H1 (cell line): Measurements from ENCODE around the gene BCL11A. TPM values are rescaled to one million over a fixed set of nuclear protein-coding genes. Genes with fewer than 3 reads are reported as not detected.

Source experiments
- CTCF ChIA-PET: fragments of 300-600 bp; sonication (Branson Sonifier 250); formaldehyde crosslinking; loops from one replicate; lab custom pipeline; 2021; ENCODE audit not compliant: partially characterized antibody; lab: Charles Lee
- POLR2A ChIA-PET: fragments of 300-600 bp; sonication (Branson Sonifier 250); formaldehyde crosslinking; loops from one replicate; lab custom pipeline; 2021; ENCODE audit warnings: inconsistent platforms; ENCODE audit not compliant: partially characterized antibody; lab: Charles Lee
- DNase-seq, 2 experiments: peaks; one replicate each; pipeline versions ENCODE4 v3.0.0 to v3.0.0-alpha.2; 2010 to 2022; ENCODE audit warnings: low spot score in 2 of 2, low read depth in 1 of 2, mixed read lengths in 1 of 2
- FAIRE-seq: peaks from 2 replicates; lab custom pipeline; 2011; peaks lifted over from hg19 to GRCh38; lab: Jason Lieb, UNC
- H2AFZ ChIP-seq: 2 replicates; pipeline ENCODE4 v1.8.1; 2012; ENCODE audit warnings: low read length, inconsistent platforms
- H2AK5ac ChIP-seq: 2 replicates; pipeline ENCODE4 v1.6.1; 2013; ENCODE audit warnings: low read depth, low read length
- H2BK120ac ChIP-seq: replicated peaks from 2 replicates; pipeline ENCODE3; 2013; ENCODE audit warnings: low read depth, low read length, inconsistent platforms
- H2BK12ac ChIP-seq: 2 replicates; pipeline ENCODE4 v1.6.1; 2013; ENCODE audit warnings: low read depth, low read length
- H2BK15ac ChIP-seq: 2 replicates; pipeline ENCODE4 v1.6.1; 2013; ENCODE audit warnings: low read length
- H2BK20ac ChIP-seq: 2 replicates; pipeline ENCODE4 v1.6.1; 2013; ENCODE audit warnings: low read length
- H2BK5ac ChIP-seq: 2 replicates; pipeline ENCODE4 v1.6.1; 2013; ENCODE audit warnings: low read depth, low read length
- H3K14ac ChIP-seq: 2 replicates; pipeline ENCODE4 v1.6.1; 2013; ENCODE audit warnings: inconsistent platforms; ENCODE audit not compliant: insufficient read length
- H3K18ac ChIP-seq: 2 replicates; pipeline ENCODE4 v1.6.1; 2013; ENCODE audit warnings: low read length; ENCODE audit errors: extremely low read depth
- H3K23ac ChIP-seq: 2 replicates; pipeline ENCODE4 v1.6.1; 2013; ENCODE audit warnings: inconsistent platforms; ENCODE audit not compliant: insufficient read length
- H3K23me2 ChIP-seq: 2 replicates; pipeline ENCODE4 v1.6.1; 2013; ENCODE audit warnings: low read depth, low read length
- H3K27ac ChIP-seq: 2 replicates; pipeline ENCODE4 v1.6.1; 2011; ENCODE audit warnings: low read depth, low read length, inconsistent platforms
- H3K27me3 ChIP-seq, 4 experiments: replicated peaks in 1 of 4; 1 replicate in 1 of 4; 2 replicates in 3 of 4; pipeline versions ENCODE4 v1.6.1 to v1.8.1; 2011 to 2013; ENCODE audit warnings: low read length in 3 of 4, mild to moderate bottlenecking in 3 of 4, inconsistent platforms in 2 of 4, mixed read lengths in 2 of 4, moderate library complexity in 1 of 4; ENCODE audit not compliant: control insufficient read depth in 3 of 4, insufficient read depth in 3 of 4; ENCODE audit errors: extremely low read depth in 1 of 4
- H3K36me3 ChIP-seq, 4 experiments: 2 replicates each; pipeline versions ENCODE4 v1.6.1 to v1.8.1; 2011 to 2013; ENCODE audit warnings: mild to moderate bottlenecking in 4 of 4, low read length in 3 of 4, moderate library complexity in 2 of 4, control low read depth in 1 of 4, inconsistent platforms in 1 of 4; ENCODE audit not compliant: insufficient read depth in 4 of 4, control insufficient read depth in 2 of 4
- H3K4ac ChIP-seq: replicated peaks from 2 replicates; pipeline ENCODE3; 2013; ENCODE audit warnings: low read length, low read depth, mixed read lengths, inconsistent platforms; ENCODE audit not compliant: insufficient read length
- H3K4me1 ChIP-seq, 4 experiments: replicated peaks in 1 of 4; 1 replicate in 1 of 4; 2 replicates in 3 of 4; pipeline versions ENCODE4 v1.6.1 to v1.8.1; 2011 to 2013; ENCODE audit warnings: low read length in 3 of 4, inconsistent platforms in 2 of 4, mixed read lengths in 1 of 4; ENCODE audit not compliant: insufficient read depth in 4 of 4, control insufficient read depth in 3 of 4
- H3K4me2 ChIP-seq, 2 experiments: 2 replicates each; pipeline versions ENCODE4 v1.6.1 to v1.8.1; 2011 to 2013; ENCODE audit warnings: low read depth in 2 of 2, low read length in 2 of 2, control low read depth in 1 of 2, inconsistent platforms in 1 of 2, mild to moderate bottlenecking in 1 of 2; ENCODE audit not compliant: insufficient read depth in 1 of 2
- H3K4me3 ChIP-seq, 4 experiments: fragments of 200-600, 300-600 bp in 1 of 4; sonication (generic), shearing (Covaris generic), sonication (Bioruptor Twin) in 1 of 4; 2 replicates each; pipeline versions ENCODE4 v1.5.1 to v1.8.1; 2011 to 2016; ENCODE audit warnings: low read length in 4 of 4, low read depth in 3 of 4, control low read depth in 2 of 4, inconsistent platforms in 2 of 4, mild to moderate bottlenecking in 2 of 4, mixed read lengths in 1 of 4, moderate library complexity in 1 of 4; ENCODE audit not compliant: insufficient read depth in 2 of 4; ENCODE audit errors: extremely low read depth in 1 of 4
- H3K56ac ChIP-seq: replicated peaks from 2 replicates; pipeline ENCODE3; 2013; ENCODE audit warnings: low read depth, mild to moderate bottlenecking, mixed read lengths, low read length, inconsistent platforms; ENCODE audit not compliant: insufficient read length
- H3K79me1 ChIP-seq: 2 replicates; pipeline ENCODE4 v1.6.1; 2013; ENCODE audit warnings: low read depth, low read length, control low read depth
- H3K79me2 ChIP-seq, 2 experiments: 2 replicates each; pipeline versions ENCODE4 v1.6.1 to v1.8.1; 2012 to 2013; ENCODE audit warnings: low read length in 2 of 2, mild to moderate bottlenecking in 2 of 2, inconsistent platforms in 1 of 2; ENCODE audit not compliant: insufficient read depth in 2 of 2, control insufficient read depth in 1 of 2
- H3K9ac ChIP-seq, 4 experiments: replicated peaks in 1 of 4; 1 replicate in 1 of 4; 2 replicates in 3 of 4; pipeline versions ENCODE4 v1.6.1 to v1.8.1; 2011 to 2013; ENCODE audit warnings: low read depth in 3 of 4, low read length in 3 of 4, control low read depth in 2 of 4, mild to moderate bottlenecking in 2 of 4, moderate library complexity in 2 of 4, inconsistent platforms in 1 of 4; ENCODE audit errors: extremely low read depth in 1 of 4
- H3K9me3 ChIP-seq, 2 experiments: 2 replicates each; pipeline versions ENCODE4 v1.6.1 to v1.8.1; 2012 to 2013; ENCODE audit warnings: mild to moderate bottlenecking in 2 of 2, moderate library complexity in 2 of 2, control low read depth in 1 of 2, inconsistent platforms in 1 of 2, low read depth in 1 of 2, low read length in 1 of 2, mixed read lengths in 1 of 2; ENCODE audit not compliant: insufficient read depth in 2 of 2
- H4K20me1 ChIP-seq, 2 experiments: replicated peaks in 1 of 2; 2 replicates each; pipeline versions ENCODE3 to v1.8.1; 2011 to 2013; ENCODE audit warnings: inconsistent platforms in 2 of 2, low read length in 2 of 2, mild to moderate bottlenecking in 1 of 2; ENCODE audit not compliant: insufficient read depth in 2 of 2, control insufficient read depth in 1 of 2
- H4K5ac ChIP-seq: 2 replicates; pipeline ENCODE4 v1.6.1; 2013; ENCODE audit warnings: low read length, low read depth, mixed read lengths, inconsistent platforms; ENCODE audit not compliant: insufficient read length
- H4K8ac ChIP-seq: 2 replicates; pipeline ENCODE4 v1.8.0; 2013; ENCODE audit warnings: mild to moderate bottlenecking, moderate library complexity, low read length, inconsistent platforms; ENCODE audit not compliant: insufficient read depth; ENCODE audit errors: extremely low read depth
- H4K91ac ChIP-seq: replicated peaks from 2 replicates; pipeline ENCODE3; 2013; ENCODE audit warnings: low read length, mixed read lengths, inconsistent platforms; ENCODE audit not compliant: insufficient read length
- CHD1 ChIP-seq: IDR thresholded peaks from 2 replicates; pipeline ENCODE4 v1.6.1; 2012; ENCODE audit warnings: low read depth, low read length, improper control_type of control experiment
- EP300 ChIP-seq, 2 experiments: IDR thresholded peaks; 1 replicate in 1 of 2; 2 replicates in 1 of 2; pipeline ENCODE4 v1.6.1; 2011 to 2012; ENCODE audit warnings: low read depth in 2 of 2, low read length in 2 of 2, mild to moderate bottlenecking in 2 of 2, borderline replicate concordance in 1 of 2, inconsistent platforms in 1 of 2, moderate library complexity in 1 of 2
- JUN ChIP-seq: IDR thresholded peaks from 2 replicates; pipeline ENCODE4 v1.6.1; 2011; ENCODE audit warnings: low read depth, mild to moderate bottlenecking, improper control_type of control experiment, low read length
- PHF8 ChIP-seq: fragments of 200-600 bp; sonication (generic); conservative IDR thresholded peaks from 2 replicates; pipeline ENCODE4 v1.7.1; 2012; ENCODE audit warnings: low read depth, mild to moderate bottlenecking, inconsistent platforms, low read length, moderate library complexity
- POLR2AphosphoS5 ChIP-seq: IDR thresholded peaks from 2 replicates; pipeline ENCODE4 v1.6.1; 2011; ENCODE audit warnings: low read depth, low read length
- RAD21 ChIP-seq, 2 experiments: IDR thresholded peaks in 1 of 2; conservative IDR thresholded peaks in 1 of 2; 2 replicates each; pipeline ENCODE4 v1.6.1; 2011; ENCODE audit warnings: low read depth in 2 of 2, low read length in 2 of 2, improper control_type of control experiment in 1 of 2, inconsistent platforms in 1 of 2, mild to moderate bottlenecking in 1 of 2, moderate library complexity in 1 of 2
- RFX5 ChIP-seq: IDR thresholded peaks from 2 replicates; pipeline ENCODE4 v1.6.1; 2011; ENCODE audit warnings: low read depth, low read length, improper control_type of control experiment, borderline replicate concordance
- RXRA ChIP-seq: IDR thresholded peaks from 2 replicates; pipeline ENCODE4 v1.6.1; 2011; ENCODE audit warnings: low read depth, mild to moderate bottlenecking, low read length, moderate library complexity; ENCODE audit not compliant: insufficient read depth
- SP2 ChIP-seq: IDR thresholded peaks from 2 replicates; pipeline ENCODE4 v1.6.1; 2012; ENCODE audit warnings: mild to moderate bottlenecking, low read length, inconsistent platforms
- SP4 ChIP-seq: IDR thresholded peaks from 2 replicates; pipeline ENCODE4 v1.6.1; 2012; ENCODE audit warnings: low read length, inconsistent platforms
- TCF12 ChIP-seq: IDR thresholded peaks from 2 replicates; pipeline ENCODE4 v1.6.1; 2011; ENCODE audit warnings: low read depth, mild to moderate bottlenecking, low read length
- ZNF274 ChIP-seq: IDR thresholded peaks from 2 replicates; pipeline ENCODE4 v1.7.0; 2012; ENCODE audit warnings: low read length, borderline replicate concordance; ENCODE audit errors: extremely low read depth
- WGBS, 2 experiments: shearing (Covaris generic) in 1 of 2; methylation state at CpG; one replicate each; pipeline versions ENCODE4 v1.1.6 to v1.1.7; 2013 to 2015; ENCODE audit warnings: low lambda C conversion rate in 2 of 2, mixed read lengths in 2 of 2, inconsistent platforms in 1 of 2, low coverage in 1 of 2, missing lambda C conversion rate in 1 of 2; ENCODE audit not compliant: insufficient replicate concordance in 2 of 2, insufficient coverage in 1 of 2, insufficient read length in 1 of 2; ENCODE audit errors: extremely low coverage in 1 of 2, missing lambda C conversion rate in 1 of 2; 5-methylcytosine and 5-hydroxymethylcytosine counted together
- polyA plus RNA-seq, 7 experiments: library from polyadenylated mRNA; depleted of rRNA in 3 of 7; stranded (reverse) in 5 of 7; unstranded in 2 of 7; fragments of >200 nt in 5 of 7; fragments of 200-250 nt in 2 of 7; gene quantifications; 1 replicate in 5 of 7; 2 replicates in 1 of 7; 4 replicates in 1 of 7; pipeline versions ENCODE4 v1.2.1 to v1.2.3, GENCODE V29; 2011 to 2013; ENCODE audit warnings: missing spikeins in 2 of 7, mixed read lengths in 2 of 7
- total RNA-seq: library from RNA; stranded (reverse); fragmentation: NEBNext Ultra II Directional; extraction: Animal tissue kit (Norgen Biotek cat#: 25700); gene quantifications from 2 replicates; pipeline ENCODE4 v1.2.1, GENCODE V29; 2021

BCL11A gene
- total and polyA plus RNA-seq, 2 of the 8 experiments (the other 6 are each of a cell fraction or from before 2014, with no cell fraction given), result 11.9 to 59.3 TPM

GRCh38 chr2:60515721-60516226, 37.7 kb downstream of the BCL11A start:
- Histone ChIP-seq H3K79me1 (peaks cover 23% of the 10 kb centered on the region), H3K27ac (0 out of 2 replicates have a peak overlapping the region, but pooled peaks have one; percentile 6), H2BK12ac (peak overlapping the region; percentile 85; the same call in 1 of the 2 replicates), H3K14ac (no peak overlapping the region), H3K9ac (no peak overlapping the region), H3K9me3 (no peaks in the 10 kb centered on the region), H2BK15ac (peak overlapping the region; percentile 47; the same call in 1 of the 2 replicates), H2BK20ac (0 out of 2 replicates have a peak overlapping the region, but pooled peaks have one; percentile 23), H3K27me3 (no peaks in the 10 kb centered on the region), H3K23ac (no peak overlapping the region), H4K8ac (no peak overlapping the region), H2AK5ac (no peak overlapping the region), H4K5ac (no peak overlapping the region), H3K79me2 (peaks cover 8 to 99% of the 10 kb centered on the region in 2 experiments; a peak in 3 of 4 replicates), H2BK120ac (no peak overlapping the region), H4K20me1 (peaks cover 7 to 16% of the 10 kb centered on the region in 2 experiments), H4K91ac (no peak overlapping the region), H3K23me2 (peaks cover 2% of the 10 kb centered on the region; the same call in 1 of the 2 replicates), H3K36me3 (peaks cover 0 to 20% (median 0%) of the 10 kb centered on the region in 4 experiments; a peak in 3 of 8 replicates), H3K4ac (no peak overlapping the region), H3K56ac (no peak overlapping the region), H3K4me1 (peaks cover 22 to 61% (median 48%) of the 10 kb centered on the region in 4 experiments), H2BK5ac (no peak overlapping the region), H3K4me2 (no peak overlapping the region), H3K18ac (peak overlapping the region; percentile 34), H3K4me3 (no peak overlapping the region), H2AFZ (no peak overlapping the region)
- POLR2A ChIA-PET, result no interaction called here
- TF ChIP-seq PHF8 (no peak), CHD1 (no peak), SP2 (no peak), JUN (no peak), TCF12 (no peak), RXRA (no peak), EP300 (IDR thresholded peaks at IDR 0.05; ENCODE audit: borderline replicate concordance in 1 of 2, low read depth in 2 of 2, low read length in 2 of 2) (no peak), ZNF274 (no peak), SP4 (no peak), RFX5 (no peak), POLR2AphosphoS5 (no peak), RAD21 (IDR thresholded peaks at IDR 0.05 in 1 of 2, conservative IDR thresholded peaks at IDR 0.05 in 1 of 2; ENCODE audit: low read depth in 2 of 2, low read length in 2 of 2) (no peak)
- CTCF ChIA-PET, result interaction anchor here (1.1 to 1.6 kb wide), 6 partner anchors 8 to 69 kb away, joined by 3 to 5 read pairs (median 4); no protein-coding TSS in a partner anchor
- DNase-seq (peak in 1 of 2 experiments; percentile 39), FAIRE-seq (no peak)
- 95% methylated on average over 7 of the region's 7 CpGs; no CpG with 5 or more reads in 1 of the 2 experiments for WGBS, 2 experiments
